ENCODE data around the gene TRIO.

TRIO gene

GRCh38 chr5:14401639-14402038 lies 258.5 kb downstream of the TRIO start:
- DNase-seq = no peak

GRCh38 chr5:14402424-14402823 lies 259.3 kb downstream of the TRIO start:
- DNase-seq = no peak

GRCh38 chr5:14404780-14405179 lies 261.6 kb downstream of the TRIO start:
- no peak for DNase-seq

- DNase-seq = no peak
These were observed 262.1 kb downstream of the TRIO start for GRCh38 chr5:14405267-14405666.

GRCh38 chr5:14405706-14406553 lies 262.8 kb downstream of the TRIO start:
- no peak for DNase-seq

- no peak for DNase-seq
These were observed 263.4 kb downstream of the TRIO start for GRCh38 chr5:14406554-14406849.

- DNase-seq = no peak
These were observed 263.9 kb downstream of the TRIO start for GRCh38 chr5:14407051-14407450.

GRCh38 chr5:14407746-14408175 lies 264.6 kb downstream of the TRIO start:
- DNase-seq = no peak

GRCh38 chr5:14408969-14409586 lies 265.9 kb downstream of the TRIO start:
- DNase-seq = no peak

GRCh38 chr5:14410068-14410393 lies 266.9 kb downstream of the TRIO start:
- no peak for DNase-seq

- DNase-seq = no peak
These were observed 267.5 kb downstream of the TRIO start for GRCh38 chr5:14410394-14411201.

GRCh38 chr5:14411216-14411615 lies 268.1 kb downstream of the TRIO start:
- no peak for DNase-seq

GRCh38 chr5:14413331-14413750 lies 270.2 kb downstream of the TRIO start:
- DNase-seq = peak; percentile 41

- no peak for DNase-seq
These were observed 270.9 kb downstream of the TRIO start for GRCh38 chr5:14414007-14414406.

- no peak for DNase-seq
These were observed 271.5 kb downstream of the TRIO start for GRCh38 chr5:14414656-14415023.

- DNase-seq = no peak
These were observed 272.0 kb downstream of the TRIO start for GRCh38 chr5:14415024-14415697.

GRCh38 chr5:14415698-14416074 lies 272.5 kb downstream of the TRIO start:
- no peak for DNase-seq

GRCh38 chr5:14416621-14417275 lies 273.6 kb downstream of the TRIO start:
- DNase-seq = no peak

- no peak for DNase-seq
These were observed 274.2 kb downstream of the TRIO start for GRCh38 chr5:14417276-14417730.

- DNase-seq = no peak
These were observed 274.9 kb downstream of the TRIO start for GRCh38 chr5:14417792-14418765.

GRCh38 chr5:14419686-14420085 lies 276.5 kb downstream of the TRIO start:
- DNase-seq = no peak
